Type B pancreatic cell (in vitro differentiated cells): Measurements from ENCODE around the gene SIRPA. TPM values are rescaled to one million over a fixed set of nuclear protein-coding genes. Genes with fewer than 3 reads are reported as not detected.

Source experiments
- DNase-seq: peaks from one replicate; pipeline ENCODE4 v3.0.0; 2021; ENCODE audit warnings: mixed read lengths; ENCODE audit not compliant: unreplicated experiment; ENCODE audit errors: extremely low spot score
- H3K27ac Mint-ChIP-seq: 2 replicates; pipeline ENCODE4 v1.8.0; 2021; ENCODE audit warnings: mild to moderate bottlenecking, mixed read lengths
- H3K27me3 Mint-ChIP-seq: 2 replicates; pipeline ENCODE4 v1.8.0; 2021; ENCODE audit warnings: mixed read lengths
- H3K36me3 Mint-ChIP-seq: 2 replicates; pipeline ENCODE4 v1.8.0; 2021; ENCODE audit warnings: mixed read lengths
- H3K4me1 Mint-ChIP-seq: one replicate; pipeline ENCODE4 v1.8.0; 2021; ENCODE audit warnings: mixed read lengths; ENCODE audit not compliant: unreplicated experiment
- H3K4me3 Mint-ChIP-seq: 2 replicates; pipeline ENCODE4 v1.8.0; 2021; ENCODE audit warnings: mild to moderate bottlenecking, mixed read lengths
- H3K9me3 Mint-ChIP-seq: 2 replicates; pipeline ENCODE4 v1.8.0; 2021; ENCODE audit warnings: mixed read lengths
- total RNA-seq: library from RNA; stranded (reverse); gene quantifications from 2 replicates; pipeline ENCODE4 v1.2.1, GENCODE V29; 2021; ENCODE audit warnings: low replicate concordance
- TF ChIP-seq, protein P1 (sequence below): fragments of 200-600 bp; sonication (generic); conservative IDR thresholded peaks from 2 replicates; pipeline ENCODE4 v1.5.0; 2021; ENCODE audit warnings: antibody characterized with exemption, mild to moderate bottlenecking

SIRPA gene
- total RNA-seq, 1 donor from 2014 or later: 12.3 TPM

DNA sequence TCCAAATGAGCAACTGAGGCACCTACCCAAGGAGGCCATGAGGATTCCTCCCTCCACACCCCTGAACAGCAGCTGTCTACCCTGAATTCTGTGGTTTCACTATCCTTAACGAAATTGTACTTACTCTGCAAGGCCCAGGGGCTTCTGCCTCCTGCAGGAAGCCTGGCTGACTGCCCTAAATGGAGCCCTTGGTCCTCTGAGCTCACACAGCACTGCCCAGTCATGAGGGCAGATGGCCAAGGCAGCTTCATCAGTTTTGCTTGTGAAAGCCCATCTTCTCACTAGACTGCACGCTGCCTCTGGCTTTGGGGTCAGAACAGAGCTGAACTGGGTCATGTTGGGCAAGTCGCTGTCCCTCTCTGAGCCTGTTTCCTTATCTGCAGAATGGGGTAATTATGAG is 26.4 kb upstream of the SIRPA start:
- H3K4me1 Mint-ChIP-seq: no peaks in the 10 kb centered on the region
- no peak overlapping the region for H3K4me3 Mint-ChIP-seq
- no peaks in the 10 kb centered on the region for H3K9me3 Mint-ChIP-seq
- H3K27me3 Mint-ChIP-seq: peaks cover 11% of the 10 kb centered on the region
- DNase-seq: no peak
- no peak overlapping the region for H3K27ac Mint-ChIP-seq
- TF ChIP-seq, protein P1, sequence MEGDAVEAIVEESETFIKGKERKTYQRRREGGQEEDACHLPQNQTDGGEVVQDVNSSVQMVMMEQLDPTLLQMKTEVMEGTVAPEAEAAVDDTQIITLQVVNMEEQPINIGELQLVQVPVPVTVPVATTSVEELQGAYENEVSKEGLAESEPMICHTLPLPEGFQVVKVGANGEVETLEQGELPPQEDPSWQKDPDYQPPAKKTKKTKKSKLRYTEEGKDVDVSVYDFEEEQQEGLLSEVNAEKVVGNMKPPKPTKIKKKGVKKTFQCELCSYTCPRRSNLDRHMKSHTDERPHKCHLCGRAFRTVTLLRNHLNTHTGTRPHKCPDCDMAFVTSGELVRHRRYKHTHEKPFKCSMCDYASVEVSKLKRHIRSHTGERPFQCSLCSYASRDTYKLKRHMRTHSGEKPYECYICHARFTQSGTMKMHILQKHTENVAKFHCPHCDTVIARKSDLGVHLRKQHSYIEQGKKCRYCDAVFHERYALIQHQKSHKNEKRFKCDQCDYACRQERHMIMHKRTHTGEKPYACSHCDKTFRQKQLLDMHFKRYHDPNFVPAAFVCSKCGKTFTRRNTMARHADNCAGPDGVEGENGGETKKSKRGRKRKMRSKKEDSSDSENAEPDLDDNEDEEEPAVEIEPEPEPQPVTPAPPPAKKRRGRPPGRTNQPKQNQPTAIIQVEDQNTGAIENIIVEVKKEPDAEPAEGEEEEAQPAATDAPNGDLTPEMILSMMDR: no peak
- no peaks in the 10 kb centered on the region for H3K36me3 Mint-ChIP-seq

DNA sequence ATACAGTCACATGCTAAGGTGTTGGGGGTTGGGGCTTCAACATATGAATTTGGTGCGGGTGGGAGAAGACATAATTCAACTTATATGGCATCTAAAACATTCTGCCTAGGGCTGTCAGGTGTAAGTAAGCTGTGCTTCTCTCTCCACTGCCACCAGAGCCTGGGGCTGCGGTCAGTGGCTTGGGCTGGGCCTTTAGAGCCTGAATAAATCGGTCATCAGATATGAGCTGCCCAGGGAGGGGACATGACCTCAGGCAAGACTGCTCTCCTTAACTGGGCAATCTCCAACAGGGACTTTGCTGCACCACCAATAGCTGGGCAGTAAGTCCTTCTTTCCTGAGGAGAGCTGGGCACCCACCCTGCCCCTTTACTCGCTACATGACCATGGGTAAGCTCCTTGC is 24.9 kb upstream of the SIRPA start:
- H3K9me3 Mint-ChIP-seq: no peaks in the 10 kb centered on the region
- H3K4me1 Mint-ChIP-seq: peaks cover 14% of the 10 kb centered on the region
- H3K27me3 Mint-ChIP-seq: peaks cover 6% of the 10 kb centered on the region
- no peak overlapping the region for H3K27ac Mint-ChIP-seq
- TF ChIP-seq, protein P1: no peak
- DNase-seq: no peak
- no peaks in the 10 kb centered on the region for H3K36me3 Mint-ChIP-seq
- H3K4me3 Mint-ChIP-seq: no peak overlapping the region

DNA sequence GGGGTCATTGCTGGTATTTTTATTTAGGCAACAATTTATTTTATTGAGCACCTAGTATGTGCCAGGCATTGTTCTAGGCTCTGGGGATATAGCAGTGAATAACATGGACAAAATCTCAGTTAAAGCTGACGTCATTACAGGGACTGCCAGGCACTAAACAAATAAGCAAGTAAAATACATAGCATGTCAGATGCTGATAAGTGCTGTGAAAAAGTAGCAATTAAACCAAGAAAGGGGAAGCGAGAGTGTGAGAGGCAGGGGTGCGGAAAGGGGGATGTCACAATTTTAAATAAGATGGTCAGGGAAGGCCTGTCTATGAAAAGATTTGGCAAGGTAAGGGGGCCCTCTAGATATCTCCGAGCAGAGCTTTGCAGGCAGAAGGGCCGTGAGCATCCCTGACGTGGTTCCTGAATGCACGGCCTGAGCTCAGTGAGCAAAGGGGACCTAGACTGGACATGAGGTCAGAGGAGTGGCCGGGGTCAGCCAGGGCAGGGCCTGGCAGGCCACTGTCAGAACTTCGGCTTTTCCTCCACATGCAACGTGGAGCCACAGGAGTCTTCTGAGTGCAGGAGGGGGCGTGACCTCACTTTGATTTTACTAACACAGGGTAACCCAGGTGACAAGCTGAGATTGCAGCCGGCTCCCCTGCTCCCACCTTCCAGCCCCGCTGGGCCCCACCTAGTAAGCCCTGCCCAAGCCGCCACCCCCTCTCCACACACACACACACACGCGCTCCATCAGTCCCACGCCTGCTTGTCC is 24.2 kb upstream of the SIRPA start:
- Mint-ChIP-seq H3K4me1 (peaks cover 19% of the 10 kb centered on the region), H3K27ac (no peak overlapping the region), H3K9me3 (no peaks in the 10 kb centered on the region), H3K27me3 (peaks cover 6% of the 10 kb centered on the region), H3K36me3 (no peaks in the 10 kb centered on the region), H3K4me3 (no peak overlapping the region)
- TF ChIP-seq, protein P1: no peak
- peak; percentile 66 for DNase-seq

DNA sequence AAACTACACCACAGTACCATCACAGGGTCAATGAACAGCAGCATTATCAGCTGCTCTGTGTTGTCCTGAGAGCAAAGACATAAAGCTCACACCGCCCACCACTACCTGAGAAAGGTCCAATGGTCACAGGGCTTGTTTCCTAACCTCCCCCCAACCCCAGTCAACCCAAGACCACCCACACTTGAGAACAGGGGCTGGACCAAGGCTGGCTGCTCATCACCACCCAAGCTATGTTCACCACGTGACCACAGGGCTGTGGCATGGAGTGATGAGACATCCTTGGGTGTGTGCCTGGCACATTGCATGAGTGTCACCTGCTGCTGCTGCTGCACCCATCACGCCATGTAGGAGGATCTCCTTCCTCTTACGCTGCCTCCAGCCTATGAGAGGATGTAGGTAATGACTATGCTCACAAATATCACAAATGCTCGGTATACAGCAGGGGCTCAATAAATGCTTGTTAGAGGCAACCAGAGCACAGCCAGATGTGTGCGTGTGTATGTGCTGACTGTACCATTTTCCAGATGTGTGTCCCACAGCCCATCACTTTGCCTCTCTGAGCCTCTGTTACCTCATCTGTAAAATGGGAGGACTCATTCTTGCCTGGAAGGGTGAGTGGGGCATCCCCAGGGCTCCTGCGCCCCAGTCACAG is 23.3 kb upstream of the SIRPA start:
- H3K4me1 Mint-ChIP-seq: peaks cover 19% of the 10 kb centered on the region
- H3K27ac Mint-ChIP-seq: no peak overlapping the region
- no peak overlapping the region for H3K4me3 Mint-ChIP-seq
- DNase-seq: peak; percentile 45
- no peaks in the 10 kb centered on the region for H3K27me3 Mint-ChIP-seq
- H3K9me3 Mint-ChIP-seq: no peaks in the 10 kb centered on the region
- TF ChIP-seq, protein P1: no peak
- no peaks in the 10 kb centered on the region for H3K36me3 Mint-ChIP-seq

DNA sequence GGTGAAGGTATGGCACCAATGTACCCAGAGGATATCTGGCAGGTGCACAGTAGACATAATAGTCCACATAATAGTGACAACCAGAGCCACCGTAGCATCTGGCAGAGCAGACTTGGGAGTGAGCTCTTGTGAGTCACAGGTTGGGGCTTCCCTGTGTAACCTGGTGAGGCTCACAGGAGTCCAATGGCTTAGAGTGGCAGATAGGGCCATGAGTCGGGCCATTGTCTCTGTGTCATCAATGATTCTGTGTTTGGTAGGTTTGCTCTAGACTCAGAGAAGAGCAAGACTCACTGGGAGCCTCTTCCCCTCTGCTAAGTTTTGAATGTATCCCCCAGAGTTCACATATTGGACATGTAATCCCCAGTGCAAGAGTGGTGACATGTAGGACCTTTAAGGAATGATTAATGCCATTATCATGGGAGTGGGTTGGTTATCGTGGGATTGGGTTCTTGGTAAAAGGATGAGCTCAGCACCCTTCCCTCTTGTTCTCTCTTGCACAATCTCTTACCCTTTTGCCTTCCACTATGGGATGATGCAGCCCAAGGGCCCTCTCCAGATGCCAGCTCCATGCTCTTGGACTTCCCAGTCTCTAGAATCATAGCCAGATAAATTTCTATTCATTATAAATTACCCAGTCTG is 22.6 kb upstream of the SIRPA start:
- Mint-ChIP-seq H3K4me1 (peaks cover 19% of the 10 kb centered on the region), H3K27me3 (no peaks in the 10 kb centered on the region), H3K4me3 (no peak overlapping the region), H3K36me3 (no peaks in the 10 kb centered on the region), H3K9me3 (no peaks in the 10 kb centered on the region), H3K27ac (peak overlapping the region; percentile 45)
- no peak for DNase-seq
- TF ChIP-seq, protein P1: no peak
